Astrocyte of the hippocampus (primary cell): ENCODE results near the gene TFAP2B.

Experiments used
- DNase-seq: peaks from one replicate; pipeline ENCODE4 v3.0.0; 2011; ENCODE audit warnings: low read depth, low spot score

TFAP2B gene

GRCh38 chr6:50848989-50849795 is 30.5 kb downstream of the TFAP2B start:
- no peak for DNase-seq

- DNase-seq = no peak
Observed at GRCh38 chr6:50849796-50850180, 31.1 kb downstream of the TFAP2B start.

- no peak for DNase-seq
Observed at GRCh38 chr6:50850223-50851048, 31.8 kb downstream of the TFAP2B start.

GRCh38 chr6:50851049-50851845 is 32.6 kb downstream of the TFAP2B start:
- DNase-seq = no peak

GRCh38 chr6:50853939-50854338 is 35.3 kb downstream of the TFAP2B start:
- no peak for DNase-seq

- no peak for DNase-seq
Observed at GRCh38 chr6:50861692-50862091, 43.0 kb downstream of the TFAP2B start.

- DNase-seq = no peak
Observed at GRCh38 chr6:50862176-50862575, 43.5 kb downstream of the TFAP2B start.

- no peak for DNase-seq
Observed at GRCh38 chr6:50864601-50865000, 45.9 kb downstream of the TFAP2B start.

GRCh38 chr6:50868466-50868865 is 49.8 kb downstream of the TFAP2B start:
- no peak for DNase-seq

GRCh38 chr6:50873167-50873566 is 54.5 kb downstream of the TFAP2B start:
- no peak for DNase-seq

GRCh38 chr6:50884364-50884763 is 65.7 kb downstream of the TFAP2B start:
- no peak for DNase-seq

- DNase-seq = no peak
Observed at GRCh38 chr6:50887112-50887511, 68.4 kb downstream of the TFAP2B start.

GRCh38 chr6:50889497-50889896 is 70.8 kb downstream of the TFAP2B start:
- no peak for DNase-seq

GRCh38 chr6:50889935-50890334 is 71.3 kb downstream of the TFAP2B start:
- no peak for DNase-seq

- DNase-seq = no peak
Observed at GRCh38 chr6:50890579-50890978, 71.9 kb downstream of the TFAP2B start.

- no peak for DNase-seq
Observed at GRCh38 chr6:50891290-50891689, 72.6 kb downstream of the TFAP2B start.
